HL-60 (cell line): ENCODE data around the gene VRK3.

Experiments used
- DNase-seq, 2 experiments: peaks; one replicate each; pipeline ENCODE4 v3.0.0-alpha.2; 2010 to 2020; ENCODE audit warnings: low read depth in 1 of 2, low spot score in 1 of 2
- H3K27ac ChIP-seq: fragments of 250-450 bp; sonication (Bioruptor Pico); replicated peaks from 2 replicates; pipeline ENCODE4 v1.5.1; 2020; ENCODE audit warnings: mild to moderate bottlenecking, moderate library complexity
- H3K27me3 ChIP-seq: fragments of 250-450 bp; sonication (Bioruptor Pico); 2 replicates; pipeline ENCODE4 v1.5.1; 2021; ENCODE audit warnings: mild to moderate bottlenecking, moderate library complexity; ENCODE audit not compliant: insufficient read depth, poor library complexity, severe bottlenecking
- H3K4me3 ChIP-seq: replicated peaks from 2 replicates; pipeline ENCODE4 v1.5.1; 2011; ENCODE audit warnings: mild to moderate bottlenecking, control low read depth, low read length; ENCODE audit not compliant: insufficient read depth
- CTCF ChIP-seq: IDR thresholded peaks from one replicate; pipeline ENCODE4 v1.5.1; 2011; ENCODE audit warnings: low read length, control low read depth, inconsistent platforms; ENCODE audit not compliant: insufficient read depth
- GABPA ChIP-seq: IDR thresholded peaks from 2 replicates; pipeline ENCODE4 v1.6.1; 2012; ENCODE audit warnings: low read depth
- POLR2AphosphoS5 ChIP-seq: IDR thresholded peaks from 2 replicates; pipeline ENCODE4 v1.6.1; 2012; ENCODE audit warnings: low read depth
- REST ChIP-seq: IDR thresholded peaks from 2 replicates; pipeline ENCODE4 v1.6.1; 2012; ENCODE audit warnings: low read depth; ENCODE audit not compliant: insufficient replicate concordance
- SPI1 ChIP-seq: IDR thresholded peaks from 2 replicates; pipeline ENCODE4 v1.6.1; 2012; ENCODE audit warnings: low read depth, mild to moderate bottlenecking, borderline replicate concordance

VRK3 gene

GRCh38 chr19:50061650-50062049 is 36.5 kb upstream of the VRK3 start:
- no peak overlapping the region for H3K4me3 ChIP-seq
- no peak overlapping the region for H3K27ac ChIP-seq
- TF ChIP-seq REST (no peak), CTCF (no peak), POLR2AphosphoS5 (no peak), SPI1 (no peak), GABPA (no peak)
- DNase-seq: no peak
- H3K27me3 ChIP-seq: no peaks in the 10 kb centered on the region

GRCh38 chr19:50060107-50060506 is 34.9 kb upstream of the VRK3 start:
- TF ChIP-seq GABPA (no peak), CTCF (no peak), POLR2AphosphoS5 (no peak), SPI1 (no peak)
- Histone ChIP-seq H3K4me3 (no peak overlapping the region), H3K27me3 (no peaks in the 10 kb centered on the region), H3K27ac (no peak overlapping the region)
- no peak for DNase-seq

GRCh38 chr19:50059045-50059444 is 33.9 kb upstream of the VRK3 start:
- TF ChIP-seq REST (no peak), CTCF (no peak), GABPA (no peak), SPI1 (no peak), POLR2AphosphoS5 (no peak)
- DNase-seq: no peak
- Histone ChIP-seq H3K27me3 (no peaks in the 10 kb centered on the region), H3K27ac (no peak overlapping the region), H3K4me3 (no peak overlapping the region)

GRCh38 chr19:50058425-50058824 is 33.3 kb upstream of the VRK3 start:
- no peak for DNase-seq
- Histone ChIP-seq H3K27ac (no peak overlapping the region), H3K4me3 (no peak overlapping the region), H3K27me3 (no peaks in the 10 kb centered on the region)
- no peak for TF ChIP-seq CTCF
- no peak for TF ChIP-seq GABPA
- no peak for TF ChIP-seq POLR2AphosphoS5
- TF ChIP-seq SPI1: no peak
- TF ChIP-seq REST: no peak
